Erythroblast (primary cell): Measurements from ENCODE around the gene PARD3.

Experiments
- DNase-seq, 2 experiments: peaks; one replicate each; lab custom pipeline; 2025; lab: John Stamatoyannopoulos, UW
- GATA1 ChIP-seq: IDR thresholded peaks from 2 replicates; pipeline ENCODE4 v1.6.1; 2011; ENCODE audit warnings: low read depth, mild to moderate bottlenecking, control low read depth, low read length, moderate library complexity
- POLR2A ChIP-seq: IDR thresholded peaks from 2 replicates; pipeline ENCODE4 v1.6.1; 2011; ENCODE audit warnings: mild to moderate bottlenecking, low read length

The PARD3 gene

GRCh38 chr10:34520084-34520483, 295.0 kb downstream of the PARD3 start:
- TF ChIP-seq POLR2A (no peak), GATA1 (no peak)

GRCh38 chr10:34514290-34514689, 300.8 kb downstream of the PARD3 start:
- TF ChIP-seq GATA1 (no peak), POLR2A (no peak)
- no peak for DNase-seq

More at GRCh38 chr10:34520084-34520483, 295.0 kb downstream of the PARD3 start:
- DNase-seq, result no peak

- TF ChIP-seq POLR2A, result no peak
- no peak for TF ChIP-seq GATA1
- DNase-seq, result no peak
Observed at GRCh38 chr10:34513636-34514035, 301.5 kb downstream of the PARD3 start.

- DNase-seq, result no peak
- TF ChIP-seq GATA1, result no peak
- no peak for TF ChIP-seq POLR2A
Observed at GRCh38 chr10:34507217-34507616, 307.9 kb downstream of the PARD3 start.

GRCh38 chr10:34506786-34507185, 308.3 kb downstream of the PARD3 start:
- DNase-seq, result no peak
- TF ChIP-seq POLR2A, result no peak
- TF ChIP-seq GATA1, result no peak

- no peak for DNase-seq
- no peak for TF ChIP-seq POLR2A
- TF ChIP-seq GATA1, result no peak
Observed at GRCh38 chr10:34505338-34505737, 309.8 kb downstream of the PARD3 start.

GRCh38 chr10:34504534-34504933, 310.6 kb downstream of the PARD3 start:
- DNase-seq, result no peak
- TF ChIP-seq POLR2A, result no peak
- TF ChIP-seq GATA1, result no peak

GRCh38 chr10:34503704-34504103, 311.4 kb downstream of the PARD3 start:
- TF ChIP-seq POLR2A, result no peak
- TF ChIP-seq GATA1, result no peak
- no peak for DNase-seq

GRCh38 chr10:34499612-34500279, 315.4 kb downstream of the PARD3 start:
- DNase-seq, result no peak
- TF ChIP-seq GATA1, result no peak
- no peak for TF ChIP-seq POLR2A

GRCh38 chr10:34498821-34499220, 316.3 kb downstream of the PARD3 start:
- DNase-seq, result no peak

GRCh38 chr10:34495938-34496337, 319.2 kb downstream of the PARD3 start:
- TF ChIP-seq GATA1, result no peak
- peak; percentile 2 to 19 for DNase-seq

More at GRCh38 chr10:34498821-34499220, 316.3 kb downstream of the PARD3 start:
- TF ChIP-seq POLR2A (no peak), GATA1 (no peak)

GRCh38 chr10:34494012-34494411, 321.1 kb downstream of the PARD3 start:
- no peak for TF ChIP-seq POLR2A
- no peak for DNase-seq

- no peak for DNase-seq
- TF ChIP-seq POLR2A (no peak), GATA1 (no peak)
Observed at GRCh38 chr10:34492081-34492480, 323.0 kb downstream of the PARD3 start.

- TF ChIP-seq POLR2A (no peak), GATA1 (no peak)
- DNase-seq, result no peak
Observed at GRCh38 chr10:34491678-34492077, 323.4 kb downstream of the PARD3 start.
